ENCODE data around the gene UBE3A. TPM values are rescaled to one million over a fixed set of nuclear protein-coding genes. Genes with fewer than 3 reads are reported as not detected.

UBE3A gene
- total RNA-seq, 1 donor from 2014 or later, result 102 TPM

- no peak overlapping the region for H3K27ac ChIP-seq (ENCODE audit: low read depth, low read length)
- no peaks in the 10 kb centered on the region for H3K9me3 ChIP-seq (ENCODE audit: insufficient read depth, low read depth, low read length)
- Mint-ChIP-seq H3K4me3 (ENCODE audit: unreplicated experiment) (peak overlapping the region; percentile 99), H3K9me3 (ENCODE audit: unreplicated experiment) (no peaks in the 10 kb centered on the region), H3K27ac (ENCODE audit: unreplicated experiment) (no peak overlapping the region), H3K27me3 (ENCODE audit: low read depth, unreplicated experiment) (no peaks in the 10 kb centered on the region), H3K36me3 (ENCODE audit: low read depth, unreplicated experiment) (no peaks in the 10 kb centered on the region), H3K4me1 (ENCODE audit: low read depth, unreplicated experiment) (peaks cover 12% of the 10 kb centered on the region)
- DNase-seq (ENCODE audit: low read depth) (no peak), FAIRE-seq (no peak)
- H2AFZ ChIP-seq (ENCODE audit: low read depth, low read length), result no peak overlapping the region
- H4K20me1 ChIP-seq (ENCODE audit: insufficient read depth, low read length), result peaks cover 75% of the 10 kb centered on the region
- H3K79me2 ChIP-seq (ENCODE audit: insufficient read depth, low read length), result peaks cover 88% of the 10 kb centered on the region
- H3K4me1 ChIP-seq (ENCODE audit: insufficient read depth, low read length), result peaks cover 7% of the 10 kb centered on the region
- H3K36me3 ChIP-seq (ENCODE audit: insufficient read depth, low read length), result no peaks in the 10 kb centered on the region
- H3K4me2 ChIP-seq (ENCODE audit: low read length), result peak overlapping the region; percentile 99
- H3K27me3 ChIP-seq (ENCODE audit: insufficient read depth, low read length), result no peaks in the 10 kb centered on the region
- no peak overlapping the region for H3K4me3 ChIP-seq (ENCODE audit: insufficient read depth, low read depth, low read length)
- no peak for TF ChIP-seq CTCF (IDR thresholded peaks at IDR 0.05; ENCODE audit: insufficient read depth, low read depth, low read length)
- TF ChIP-seq EZH2 (IDR thresholded peaks at IDR 0.05; ENCODE audit: insufficient read depth, low read length), result no peak
- H3K9ac ChIP-seq (ENCODE audit: low read length), result no peak overlapping the region
Measured at GRCh38 chr15:25435474-25436243, 3.2 kb downstream of the UBE3A start.

- no peak overlapping the region for H3K27ac Mint-ChIP-seq (ENCODE audit: unreplicated experiment)
- peak; percentile 23 for DNase-seq (ENCODE audit: low read depth)
Measured at GRCh38 chr15:25433118-25433865, 5.5 kb downstream of the UBE3A start.

More at GRCh38 chr15:25433118-25433865, 5.5 kb downstream of the UBE3A start:
- no peaks in the 10 kb centered on the region for H3K36me3 Mint-ChIP-seq (ENCODE audit: low read depth, unreplicated experiment)
- H3K4me1 Mint-ChIP-seq (ENCODE audit: low read depth, unreplicated experiment), result peaks cover 12% of the 10 kb centered on the region
- Histone ChIP-seq H3K79me2 (ENCODE audit: insufficient read depth, low read length) (peaks cover 97% of the 10 kb centered on the region), H3K4me2 (ENCODE audit: low read length) (no peak overlapping the region), H3K27ac (ENCODE audit: low read depth, low read length) (no peak overlapping the region), H4K20me1 (ENCODE audit: insufficient read depth, low read length) (peaks cover 94% of the 10 kb centered on the region), H3K4me1 (ENCODE audit: insufficient read depth, low read length) (peaks cover 3% of the 10 kb centered on the region), H3K9ac (ENCODE audit: low read length) (no peak overlapping the region), H3K36me3 (ENCODE audit: insufficient read depth, low read length) (no peaks in the 10 kb centered on the region), H3K27me3 (ENCODE audit: insufficient read depth, low read length) (no peaks in the 10 kb centered on the region), H3K9me3 (ENCODE audit: insufficient read depth, low read depth, low read length) (no peaks in the 10 kb centered on the region), H3K4me3 (ENCODE audit: insufficient read depth, low read depth, low read length) (no peak overlapping the region), H2AFZ (ENCODE audit: low read depth, low read length) (no peak overlapping the region)
- FAIRE-seq, result peak; percentile 39
- H3K9me3 Mint-ChIP-seq (ENCODE audit: unreplicated experiment), result no peaks in the 10 kb centered on the region
- H3K4me3 Mint-ChIP-seq (ENCODE audit: unreplicated experiment), result no peak overlapping the region
- TF ChIP-seq CTCF (IDR thresholded peaks at IDR 0.05; ENCODE audit: insufficient read depth, low read depth, low read length) (no peak), EZH2 (IDR thresholded peaks at IDR 0.05; ENCODE audit: insufficient read depth, low read length) (no peak)
- H3K27me3 Mint-ChIP-seq (ENCODE audit: low read depth, unreplicated experiment), result no peaks in the 10 kb centered on the region

All from astrocyte (in vitro differentiated cells and primary cell).